D721Med (cell line): Measurements from ENCODE around the gene TLR4.

Source experiments
- DNase-seq: peaks from one replicate; pipeline ENCODE4 v3.0.0; 2011; ENCODE audit warnings: low spot score; ENCODE audit not compliant: insufficient read length
- FAIRE-seq: peaks from 2 replicates; lab custom pipeline; 2011; peaks lifted over from hg19 to GRCh38; lab: Jason Lieb, UNC
- CTCF ChIP-seq: IDR thresholded peaks from 2 replicates; pipeline ENCODE4 v1.5.1; 2012; ENCODE audit warnings: mild to moderate bottlenecking, control low read depth; ENCODE audit not compliant: insufficient read depth; ENCODE audit errors: missing control alignments

The TLR4 gene

GRCh38 chr9:117704024-117704575 is at the start of gene TLR4:
TSS of gene TLR4 (plus strand) at chr9:117704403. CDS start at chr9:117704473, 70 bp downstream.
- no peak for DNase-seq
- no peak for FAIRE-seq
- TF ChIP-seq CTCF, result no peak

GRCh38 chr9:117656002-117656401 is 48.2 kb upstream of the TLR4 start:
- FAIRE-seq (no peak), DNase-seq (no peak)
- no peak for TF ChIP-seq CTCF

- DNase-seq, result no peak
- no peak for FAIRE-seq
- no peak for TF ChIP-seq CTCF
Measured at GRCh38 chr9:117662651-117663050, 41.6 kb upstream of the TLR4 start.

GRCh38 chr9:117664419-117664818 is 39.8 kb upstream of the TLR4 start:
- no peak for TF ChIP-seq CTCF
- DNase-seq, result no peak
- FAIRE-seq, result no peak

GRCh38 chr9:117665601-117666385 is 38.4 kb upstream of the TLR4 start:
- FAIRE-seq (no peak), DNase-seq (no peak)
- no peak for TF ChIP-seq CTCF

- no peak for TF ChIP-seq CTCF
- DNase-seq (no peak), FAIRE-seq (no peak)
Measured at GRCh38 chr9:117671468-117671867, 32.7 kb upstream of the TLR4 start.

GRCh38 chr9:117672369-117672768 is 31.8 kb upstream of the TLR4 start:
- FAIRE-seq, result no peak
- no peak for DNase-seq
- no peak for TF ChIP-seq CTCF
